CD1c-positive myeloid dendritic cell (primary cell): ENCODE data around the gene LUC7L.
"Not testable (repeated sequence)": the region's sequence is repeated elsewhere in the genome, so short reads cannot be mapped to it uniquely, and the experiment has no call there.

ENCODE experiments used
- DNase-seq: peaks from one replicate; pipeline ENCODE4 v3.0.0-alpha.2; 2016; ENCODE audit errors: extremely low spot score

LUC7L gene

GRCh38 chr16:263944-264343 lies 34.7 kb upstream of the LUC7L start:
- no peak for DNase-seq

- DNase-seq = no peak
These were observed 34.0 kb upstream of the LUC7L start for GRCh38 chr16:263182-263774.

GRCh38 chr16:262121-262745 lies 33.0 kb upstream of the LUC7L start:
- no peak for DNase-seq

- no peak for DNase-seq
These were observed 31.9 kb upstream of the LUC7L start for GRCh38 chr16:261031-261691.

GRCh38 chr16:260326-260725 lies 31.1 kb upstream of the LUC7L start:
- no peak for DNase-seq

GRCh38 chr16:259814-260253 lies 30.6 kb upstream of the LUC7L start:
- DNase-seq = no peak

- no peak for DNase-seq
These were observed 30.0 kb upstream of the LUC7L start for GRCh38 chr16:259226-259625.

GRCh38 chr16:258091-258490 lies 28.8 kb upstream of the LUC7L start:
- not testable (repeated sequence) for DNase-seq

GRCh38 chr16:255183-255582 lies 25.9 kb upstream of the LUC7L start:
- DNase-seq = no peak

- no peak for DNase-seq
These were observed 25.2 kb upstream of the LUC7L start for GRCh38 chr16:254461-254860.

GRCh38 chr16:253833-254232 lies 24.6 kb upstream of the LUC7L start:
- no peak for DNase-seq

GRCh38 chr16:252366-253337 lies 23.4 kb upstream of the LUC7L start:
- DNase-seq = peak; percentile 9

- no peak for DNase-seq
These were observed 20.2 kb upstream of the LUC7L start for GRCh38 chr16:249431-249830.

GRCh38 chr16:247027-247426 lies 17.8 kb upstream of the LUC7L start:
- DNase-seq = no peak

- DNase-seq = no peak
These were observed 15.9 kb upstream of the LUC7L start for GRCh38 chr16:245105-245504.

- no peak for DNase-seq
These were observed 14.1 kb upstream of the LUC7L start for GRCh38 chr16:243348-243747.

GRCh38 chr16:242281-242680 lies 13.0 kb upstream of the LUC7L start:
- no peak for DNase-seq

GRCh38 chr16:240559-240958 lies 11.3 kb upstream of the LUC7L start:
- no peak for DNase-seq

- DNase-seq = no peak
These were observed 10.7 kb upstream of the LUC7L start for GRCh38 chr16:239948-240277.

GRCh38 chr16:234468-235305 lies 5.4 kb upstream of the LUC7L start, which contains the start of gene FAM234A:
Gene FAM234A, plus strand, starts transcription at chr16:234821. Its CDS starts 19,593 bp downstream, at chr16:254414.
- peak; percentile 99 for DNase-seq

- DNase-seq = no peak
These were observed 1.7 kb upstream of the LUC7L start for GRCh38 chr16:230949-231348.
